ENCODE measurements around the gene DAPL1. TPM values are rescaled to one million over a fixed set of nuclear protein-coding genes. Genes with fewer than 3 reads are reported as not detected.

DAPL1 gene
- total RNA-seq, 1 experiment from 2014 or later = not detected

GRCh38 chr2:158783923-158784322 lies 11.2 kb upstream of the DAPL1 start:
- POLR2A ChIA-PET = no interaction called here
- intact Hi-C loops (cut with micrococcal nuclease; ENCODE audit: unreplicated experiment) = no loop called here
- H3K36me3 ChIP-seq (ENCODE audit: control insufficient read depth, insufficient read depth, low read length) = no peaks in the 10 kb centered on the region
- TF ChIP-seq TCF7L2 (IDR thresholded peaks at IDR 0.05; ENCODE audit: low read depth, low read length) = no peak
- no peak for TF ChIP-seq SIN3A (IDR thresholded peaks at IDR 0.05; ENCODE audit: borderline replicate concordance, insufficient read depth, low read depth, low read length)
- no peak for TF ChIP-seq CTCF (IDR thresholded peaks at IDR 0.05)
- no peak for TF ChIP-seq POLR2AphosphoS5 (IDR thresholded peaks at IDR 0.05; ENCODE audit: low read depth, low read length)
- TF ChIP-seq REST (IDR thresholded peaks at IDR 0.05; ENCODE audit: insufficient read depth in 1 of 2, low read depth in 2 of 2, low read length in 1 of 2) = no peak
- no peaks in the 10 kb centered on the region for H3K4me1 ChIP-seq (ENCODE audit: control insufficient read depth, insufficient read depth, low read length)
- in situ Hi-C loops (cut with HindIII; ENCODE audit: low pct_unique_long_range_greater_than_20kb, low sequenced_read_pairs) = no loop called here
- no peak overlapping the region for H3K27ac ChIP-seq (ENCODE audit: low read length)
- CTCF ChIA-PET = no interaction called here
- no peak overlapping the region for H3K4me3 ChIP-seq (ENCODE audit: low read depth in 2 of 2, low read length in 2 of 2)
- no peak for ATAC-seq
- H3K27me3 ChIP-seq (ENCODE audit: control insufficient read depth, insufficient read depth, low read length) = no peaks in the 10 kb centered on the region
- no TSS peak for BruUV-seq (replicated peaks)
- H3K9me3 ChIP-seq (ENCODE audit: control insufficient read depth, insufficient read depth, low read depth, low read length) = no peaks in the 10 kb centered on the region
- DNase-seq (ENCODE audit: low read depth, low spot score) = no peak

GRCh38 chr2:158786897-158787296 lies 8.2 kb upstream of the DAPL1 start:
- ChIA-PET CTCF (no interaction called here), POLR2A (no interaction called here)

More at GRCh38 chr2:158786897-158787296, 8.2 kb upstream of the DAPL1 start:
- ATAC-seq (no peak), DNase-seq (ENCODE audit: low read depth, low spot score) (no peak)
- Histone ChIP-seq H3K4me1 (ENCODE audit: control insufficient read depth, insufficient read depth, low read length) (no peaks in the 10 kb centered on the region), H3K36me3 (ENCODE audit: control insufficient read depth, insufficient read depth, low read length) (no peaks in the 10 kb centered on the region), H3K9me3 (ENCODE audit: control insufficient read depth, insufficient read depth, low read depth, low read length) (no peaks in the 10 kb centered on the region), H3K27me3 (ENCODE audit: control insufficient read depth, insufficient read depth, low read length) (no peaks in the 10 kb centered on the region), H3K27ac (ENCODE audit: low read length) (no peak overlapping the region), H3K4me3 (ENCODE audit: low read depth in 2 of 2, low read length in 2 of 2) (no peak overlapping the region)
- in situ Hi-C loops (cut with HindIII; ENCODE audit: low pct_unique_long_range_greater_than_20kb, low sequenced_read_pairs) = no loop called here
- TF ChIP-seq CTCF (IDR thresholded peaks at IDR 0.05) (no peak), POLR2AphosphoS5 (IDR thresholded peaks at IDR 0.05; ENCODE audit: low read depth, low read length) (no peak), REST (IDR thresholded peaks at IDR 0.05; ENCODE audit: insufficient read depth in 1 of 2, low read depth in 2 of 2, low read length in 1 of 2) (no peak), TCF7L2 (IDR thresholded peaks at IDR 0.05; ENCODE audit: low read depth, low read length) (no peak), SIN3A (IDR thresholded peaks at IDR 0.05; ENCODE audit: borderline replicate concordance, insufficient read depth, low read depth, low read length) (no peak)
- BruUV-seq (replicated peaks) = no TSS peak
- intact Hi-C loops (cut with micrococcal nuclease; ENCODE audit: unreplicated experiment) = no loop called here

Data from Panc1 (cell line).